HG03280 (cell line): ENCODE measurements around the gene ZAR1L.

Experiments used
- ATAC-seq: cut with Tn5 transposase; IDR thresholded peaks from one replicate; pipeline ENCODE4 v1.9.1; 2021; ENCODE audit warnings: mild to moderate bottlenecking, moderate library complexity; ENCODE audit not compliant: unreplicated experiment

Gene ZAR1L

DNA sequence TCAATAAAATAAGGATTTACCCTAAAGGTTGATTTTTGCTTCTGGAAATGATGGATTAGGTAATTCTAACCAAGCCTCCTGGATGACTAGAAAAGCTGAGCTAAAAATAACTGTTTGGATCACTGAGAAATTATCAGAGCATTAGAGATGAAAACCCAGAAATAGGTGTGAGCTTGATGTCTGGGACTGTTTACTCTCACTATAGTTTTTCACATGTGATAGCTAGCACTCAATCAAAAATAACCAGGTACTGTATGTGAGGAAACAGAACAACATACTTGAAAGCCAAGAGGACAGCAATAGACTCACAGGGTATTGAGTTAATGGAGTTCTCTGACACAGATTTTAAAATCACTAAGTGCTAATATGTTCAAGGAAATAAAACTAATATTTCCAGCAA lies 9.5 kb downstream of the ZAR1L start:
- no peak for ATAC-seq

DNA sequence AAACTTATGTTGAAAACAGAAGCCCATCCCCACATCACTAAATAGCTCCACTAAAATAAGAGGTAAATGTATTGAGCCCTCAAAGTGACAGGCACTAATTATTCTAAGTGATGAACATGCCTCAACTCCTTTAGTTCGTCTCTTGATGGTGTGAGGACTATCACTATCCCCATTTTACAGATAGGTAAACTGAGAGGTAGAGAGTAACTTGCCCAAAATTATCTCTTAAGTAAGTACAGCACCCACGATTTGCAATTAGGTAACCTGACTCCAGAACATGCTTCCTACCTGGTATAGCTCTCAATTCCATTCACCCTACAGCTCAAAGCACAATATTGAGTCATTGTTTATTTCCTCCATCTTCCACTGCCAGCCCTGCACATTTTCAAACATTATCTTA lies 12.7 kb downstream of the ZAR1L start:
- no peak for ATAC-seq

DNA sequence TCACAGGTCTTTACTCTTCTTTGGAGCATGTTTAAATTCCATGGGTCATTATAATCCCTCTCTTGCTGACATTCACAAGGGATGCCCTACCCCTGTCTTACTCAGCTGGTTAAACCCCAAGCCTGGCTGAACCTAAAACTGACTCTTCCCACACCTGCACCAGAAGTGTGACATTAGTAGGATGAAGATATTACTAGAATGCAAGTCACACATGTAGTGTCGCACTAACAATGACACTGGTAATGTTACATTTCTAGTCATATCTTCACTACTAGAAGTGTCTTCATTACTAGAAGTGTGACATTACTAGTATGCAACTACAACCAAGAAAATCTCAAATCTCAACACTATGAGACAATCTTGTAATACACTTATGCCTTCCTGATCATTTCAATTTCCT lies 14.2 kb downstream of the ZAR1L start:
- no peak for ATAC-seq

DNA sequence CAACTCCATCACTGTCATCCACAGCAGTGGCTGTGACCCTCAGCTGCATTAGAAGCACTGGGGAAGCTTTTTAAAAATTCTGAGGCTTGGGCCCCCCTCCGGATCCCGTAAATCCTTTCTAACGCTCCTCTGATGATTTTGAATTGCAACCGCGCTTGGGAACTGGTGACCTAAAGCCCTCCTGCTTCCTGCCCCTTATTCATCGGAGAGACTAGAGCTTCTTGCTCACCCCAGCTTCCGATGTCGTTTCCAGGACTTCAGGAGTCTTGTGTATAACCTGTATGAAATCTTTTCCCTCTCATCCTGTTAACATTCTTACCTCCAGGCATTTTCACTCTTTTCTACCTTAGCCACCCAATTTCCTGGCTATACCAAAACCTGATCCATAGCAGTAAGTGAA lies 14.8 kb downstream of the ZAR1L start:
- ATAC-seq = no peak

DNA sequence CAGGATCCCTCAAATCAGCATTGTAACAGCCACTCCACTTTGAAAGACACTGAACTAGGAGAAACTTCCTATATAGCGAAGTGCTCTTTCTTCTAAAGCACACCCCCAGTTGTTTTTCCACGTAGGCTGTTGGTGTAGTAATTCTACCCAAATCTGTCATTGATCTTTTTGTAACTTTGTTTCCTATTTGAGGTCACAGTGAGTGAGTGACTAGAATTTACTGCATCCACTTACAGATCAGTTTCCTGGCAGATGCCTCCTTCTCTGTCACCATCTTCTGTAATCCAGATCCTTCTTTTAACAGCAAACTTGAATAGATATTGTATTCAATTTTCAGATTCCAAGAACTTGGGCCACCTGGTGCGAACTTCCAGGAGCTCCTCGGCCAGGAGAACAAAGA lies 15.3 kb downstream of the ZAR1L start:
- no peak for ATAC-seq

DNA sequence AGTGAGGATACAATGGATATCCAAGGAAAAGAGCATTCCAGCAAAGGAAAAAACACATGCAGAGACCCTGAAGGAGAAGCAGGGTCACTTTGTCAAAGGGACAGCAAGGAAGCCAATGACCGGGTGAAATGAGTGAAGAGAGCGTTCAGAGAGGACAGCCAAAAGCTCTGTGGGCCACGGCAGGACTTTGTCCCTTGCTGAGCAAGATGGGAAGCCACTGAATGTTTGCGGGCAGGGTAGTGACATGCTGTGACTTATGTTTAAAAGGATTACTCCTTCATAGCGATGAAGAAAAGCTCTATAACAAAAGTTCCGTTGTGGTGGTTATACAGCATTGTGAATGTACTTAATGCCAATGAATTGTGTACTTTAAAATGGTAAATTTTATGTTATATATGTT lies 16.5 kb downstream of the ZAR1L start:
- ATAC-seq = no peak

DNA sequence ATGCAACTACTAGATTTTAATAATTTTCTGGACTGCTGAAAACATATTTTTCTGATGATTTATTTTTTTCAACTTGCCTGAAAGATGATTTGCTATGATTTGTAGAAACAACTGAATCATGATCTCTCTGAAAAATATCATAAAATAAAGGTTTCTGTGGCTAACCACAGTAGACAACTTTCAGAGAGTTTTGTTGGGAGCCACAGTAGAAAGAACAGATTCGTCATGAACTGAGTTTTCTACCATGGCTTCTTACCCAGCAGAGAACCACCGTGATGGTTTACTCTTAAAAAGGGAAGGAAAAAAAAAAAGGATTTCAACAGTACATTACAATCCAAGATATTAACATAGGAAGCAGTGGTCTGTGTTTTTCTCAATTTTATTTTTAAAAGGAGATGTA lies 18.0 kb downstream of the ZAR1L start:
- no peak for ATAC-seq

DNA sequence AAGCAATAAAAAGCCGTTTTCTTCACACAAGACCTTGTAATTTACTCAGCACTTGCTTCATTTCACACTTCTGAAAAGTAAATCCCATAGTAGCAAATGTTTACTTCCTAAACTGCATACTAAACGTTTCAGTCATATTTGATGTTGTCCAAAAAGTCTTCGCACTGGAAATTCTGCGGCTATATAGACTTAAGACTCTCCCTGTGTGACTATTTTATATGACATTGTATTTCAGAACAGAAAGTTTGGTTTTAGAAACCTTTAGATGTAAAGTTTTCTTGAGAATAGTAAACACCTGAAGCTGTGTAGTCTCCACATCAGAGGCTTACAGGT lies 29.6 kb downstream of the ZAR1L start:
- no peak for ATAC-seq

DNA sequence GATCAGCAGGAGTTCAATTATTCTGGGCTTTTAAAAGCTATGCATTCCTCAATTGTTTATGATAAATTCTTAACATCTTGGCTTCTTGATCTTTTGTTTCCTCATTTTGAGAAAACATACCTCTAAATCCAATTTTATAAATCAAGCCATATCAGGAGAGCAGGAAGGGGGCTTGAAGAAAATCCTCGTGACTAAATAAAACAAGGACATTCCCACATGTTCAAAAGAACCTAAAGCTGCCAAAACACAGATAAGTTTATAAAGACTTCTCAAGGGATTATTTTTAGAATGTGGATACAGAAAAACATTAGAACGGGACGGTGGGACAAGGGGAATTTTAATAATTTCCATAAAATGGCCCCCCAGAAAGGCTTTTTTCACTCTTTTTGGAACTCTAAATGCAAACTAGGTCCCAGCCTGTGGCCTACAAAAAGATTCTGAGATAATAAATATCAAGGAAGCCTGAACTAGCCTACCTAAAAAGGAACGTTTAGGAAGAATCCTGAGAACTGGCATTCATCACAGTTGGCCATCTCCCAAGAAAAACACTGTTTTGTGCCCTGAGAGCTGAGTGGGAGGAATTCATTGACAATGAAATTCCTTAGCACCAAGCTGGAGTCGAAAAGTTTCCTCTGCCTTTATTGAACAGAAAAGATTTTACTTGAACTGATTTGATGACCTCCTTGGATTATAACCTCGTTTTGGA lies 30.1 kb downstream of the ZAR1L start:
- no peak for ATAC-seq

DNA sequence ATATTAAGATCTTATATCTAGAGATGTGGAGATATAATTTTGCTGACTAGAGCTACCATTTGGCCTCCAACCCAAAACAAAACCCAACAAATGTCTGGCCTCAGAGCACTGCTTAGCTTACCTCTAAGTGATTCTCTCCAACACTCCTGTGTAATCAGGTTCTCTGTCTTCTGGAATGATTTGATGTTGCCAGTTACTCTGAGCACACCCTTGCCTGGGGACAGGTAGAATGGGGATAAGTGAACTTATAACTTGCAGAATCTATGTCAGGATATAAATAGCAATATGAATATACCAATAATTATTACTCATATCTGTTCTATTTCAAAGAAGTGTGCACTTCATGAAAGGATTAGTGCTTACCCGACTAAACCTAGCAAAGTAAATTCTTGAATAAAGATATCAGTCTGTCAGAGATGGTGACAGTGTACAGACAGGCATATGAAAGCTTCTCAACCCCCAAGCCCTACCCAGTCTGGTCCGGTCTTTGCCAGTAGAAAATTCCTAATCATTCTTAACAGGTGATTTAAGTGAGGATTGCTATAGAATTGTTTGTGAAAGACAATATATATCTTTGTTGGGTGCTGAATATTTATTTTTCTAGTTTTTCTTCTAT lies 33.0 kb downstream of the ZAR1L start:
- ATAC-seq = no peak

DNA sequence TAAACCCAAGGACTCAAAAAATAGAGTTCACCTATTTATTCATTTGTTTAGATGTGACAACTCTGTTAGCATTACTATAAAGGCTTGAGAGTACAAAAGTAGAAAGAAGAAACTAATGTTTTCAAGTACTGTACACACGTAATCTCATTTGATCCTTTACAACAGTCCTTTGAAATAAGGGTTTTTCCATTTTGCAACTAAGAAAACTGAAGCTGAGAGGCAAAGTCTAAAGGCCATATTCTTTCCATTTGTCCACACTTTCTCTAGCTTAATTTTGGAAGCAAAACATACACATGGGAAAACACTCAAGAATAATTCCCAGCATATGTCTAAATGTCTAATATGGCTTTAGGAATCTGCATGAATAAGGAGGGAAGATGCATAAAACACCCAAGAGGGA lies 34.1 kb downstream of the ZAR1L start:
- no peak for ATAC-seq

DNA sequence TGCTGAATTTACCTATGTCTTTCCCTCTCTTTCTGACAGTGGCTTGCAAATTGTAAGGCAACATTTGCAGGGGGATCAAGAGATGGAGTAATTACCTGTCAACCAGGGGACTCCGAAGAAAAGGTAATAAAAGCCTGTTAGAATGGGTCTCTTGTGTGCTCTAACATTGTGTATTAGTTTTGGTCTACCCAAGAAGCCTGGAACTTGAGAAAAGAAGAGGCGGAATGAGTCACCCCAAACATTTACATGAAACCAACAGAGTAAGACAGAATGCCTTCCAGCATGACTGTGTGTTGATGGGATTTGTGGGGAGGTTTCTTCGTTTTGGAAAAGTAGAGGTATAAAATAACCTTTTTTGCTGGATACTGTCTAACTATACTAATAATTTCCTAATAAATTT lies 36.7 kb downstream of the ZAR1L start:
- no peak for ATAC-seq

DNA sequence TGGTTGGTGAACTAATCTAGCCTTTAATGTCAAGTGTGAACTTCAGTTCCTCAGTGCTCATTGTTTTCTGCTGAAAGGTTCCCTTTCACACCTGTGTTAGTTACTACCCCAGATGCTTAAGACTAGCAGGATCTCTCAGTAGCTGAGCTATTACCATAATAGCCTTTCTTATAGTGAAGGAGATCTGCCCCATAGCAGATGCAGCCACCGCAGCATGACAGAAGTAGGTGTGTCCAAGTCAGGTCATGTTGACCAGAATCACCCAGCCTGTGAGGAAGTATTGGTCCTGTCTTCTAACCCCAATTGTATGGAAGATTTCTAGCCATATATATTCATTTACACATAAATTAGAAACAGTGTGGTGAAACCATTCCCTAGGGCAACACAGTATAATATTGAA lies 37.3 kb downstream of the ZAR1L start:
- ATAC-seq = no peak

DNA sequence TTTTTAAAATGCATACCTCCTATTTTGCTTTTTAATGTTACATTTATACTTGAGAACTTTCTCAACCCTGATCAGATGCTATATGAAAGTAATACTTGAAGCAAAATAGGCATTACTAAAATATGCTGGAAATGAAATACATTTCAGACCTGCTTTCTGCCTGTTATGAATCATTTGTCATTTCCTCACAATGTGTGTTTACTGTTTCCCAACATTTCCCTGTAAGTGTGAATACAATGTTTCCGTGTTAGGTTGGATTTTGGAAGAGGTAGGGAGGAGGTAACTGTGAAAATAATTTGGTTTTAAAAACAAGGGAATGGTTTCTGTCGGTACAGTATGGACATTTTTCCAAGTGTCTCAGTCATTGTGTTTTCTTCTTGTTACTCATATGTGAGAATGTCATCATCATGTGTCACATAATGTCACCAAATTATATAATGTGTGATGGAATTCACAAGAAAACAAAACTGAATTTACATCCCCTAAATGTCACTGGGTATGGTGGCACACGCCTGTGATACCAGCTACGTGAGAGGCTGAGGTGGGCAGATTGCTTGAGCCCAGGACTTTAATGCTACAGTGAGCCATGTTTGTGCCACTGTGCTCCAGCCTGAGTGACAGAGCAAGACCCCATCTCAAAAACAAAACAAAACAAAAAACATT lies 43.0 kb downstream of the ZAR1L start:
- no peak for ATAC-seq

DNA sequence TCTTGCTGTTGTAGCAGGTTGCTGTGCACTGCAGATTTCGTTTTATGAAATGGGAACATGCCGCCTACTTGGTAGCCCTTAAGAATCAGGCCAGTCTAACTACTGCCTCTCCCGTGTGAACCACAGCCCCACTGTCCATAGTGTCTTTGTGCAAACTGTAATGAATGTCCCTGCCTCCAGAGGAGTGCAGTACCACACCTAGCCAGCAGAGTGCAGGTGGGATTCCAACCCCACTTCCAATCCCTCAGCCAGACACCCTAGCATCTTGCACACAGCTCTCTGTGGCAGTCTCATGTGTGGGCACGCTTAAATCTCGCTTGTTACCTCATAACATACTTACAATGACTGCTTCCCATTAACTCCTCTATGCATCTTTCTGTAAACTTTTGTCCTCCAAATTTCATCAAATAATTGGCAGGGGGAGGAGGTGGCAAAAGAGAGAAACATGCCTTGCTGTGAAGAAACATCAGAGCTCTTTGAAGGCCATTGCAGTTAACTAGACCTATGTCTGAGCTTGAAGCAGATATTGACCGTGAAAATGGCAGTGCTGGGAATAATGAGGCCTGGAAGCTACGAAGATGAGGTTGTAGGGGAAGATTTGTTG lies 47.2 kb downstream of the ZAR1L start:
- peak; percentile 88 for ATAC-seq

DNA sequence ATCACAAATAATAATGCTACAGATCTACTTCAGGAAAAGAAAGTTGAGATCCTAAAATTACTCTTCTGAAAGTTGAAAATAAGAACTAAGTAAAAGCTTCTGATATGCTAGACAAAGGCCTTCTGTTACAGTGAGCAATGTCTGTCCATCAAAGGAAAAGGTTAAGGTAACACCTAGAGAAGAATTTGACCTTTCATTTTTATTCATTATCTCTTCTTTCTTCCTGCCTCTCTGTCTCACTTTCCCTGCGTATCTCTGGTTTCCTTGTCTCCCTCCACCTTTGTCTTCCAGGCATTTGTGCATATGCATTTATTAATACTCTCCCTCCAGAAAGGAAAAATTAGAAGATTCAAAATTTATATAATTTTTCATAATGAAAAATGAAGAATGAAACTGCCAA lies 49.0 kb downstream of the ZAR1L start:
- ATAC-seq = no peak

DNA sequence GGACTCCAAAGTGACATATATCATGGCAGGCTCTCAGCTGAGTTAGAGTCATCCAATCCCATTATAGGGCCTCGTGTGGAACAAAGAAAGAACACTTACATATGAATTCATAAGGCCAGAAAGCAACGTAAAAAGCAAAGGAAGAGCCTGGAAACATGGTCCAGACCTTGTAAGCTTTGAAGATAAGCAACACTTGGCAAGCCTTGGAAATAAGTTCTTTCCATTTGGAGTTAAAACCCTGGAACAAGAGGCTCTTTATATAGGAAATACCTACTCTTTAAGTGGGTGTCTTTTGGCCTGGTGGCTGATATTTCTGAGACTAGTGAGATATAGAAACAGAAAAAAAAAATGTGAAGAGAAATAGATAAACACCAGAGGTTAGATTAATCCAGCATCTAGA lies 49.4 kb downstream of the ZAR1L start:
- no peak for ATAC-seq

DNA sequence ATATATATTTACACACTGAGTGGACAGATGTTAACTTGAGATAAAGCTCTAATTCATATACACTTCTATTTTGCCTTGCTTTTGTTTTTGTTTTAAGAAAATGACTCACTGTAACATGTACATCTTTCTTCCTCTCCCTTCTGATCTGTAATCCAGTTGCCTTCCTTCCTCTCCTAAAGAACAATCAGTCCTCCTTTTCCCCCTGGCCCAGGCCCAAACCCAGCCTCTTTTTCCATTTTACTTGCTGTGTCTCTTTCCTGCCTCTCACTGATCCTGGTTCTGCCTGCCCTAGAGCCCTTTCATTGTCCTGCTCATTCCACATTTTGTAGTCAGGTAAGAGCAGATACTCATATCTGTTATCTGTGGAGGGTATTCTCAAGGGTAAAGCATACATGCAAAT lies 50.8 kb downstream of the ZAR1L start:
- no peak for ATAC-seq

DNA sequence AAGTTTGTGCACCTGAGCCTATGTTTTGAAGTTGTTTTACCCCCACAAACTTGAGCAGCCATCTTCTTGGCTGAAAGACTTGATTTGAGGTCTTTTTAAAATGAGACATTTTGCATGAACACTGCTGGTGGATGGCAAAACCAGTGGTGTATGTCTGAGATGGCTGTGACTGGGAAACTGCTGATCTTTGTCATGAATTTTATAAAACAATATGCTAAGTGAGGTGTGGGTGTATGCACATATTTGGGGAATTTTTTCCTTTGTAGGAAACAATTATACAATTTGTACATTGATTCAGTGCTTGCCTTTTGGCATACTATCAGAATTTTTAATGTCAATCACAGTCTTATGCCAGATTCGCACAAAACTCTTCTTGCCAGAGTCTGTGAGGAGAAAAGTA lies 52.5 kb downstream of the ZAR1L start:
- no peak for ATAC-seq

DNA sequence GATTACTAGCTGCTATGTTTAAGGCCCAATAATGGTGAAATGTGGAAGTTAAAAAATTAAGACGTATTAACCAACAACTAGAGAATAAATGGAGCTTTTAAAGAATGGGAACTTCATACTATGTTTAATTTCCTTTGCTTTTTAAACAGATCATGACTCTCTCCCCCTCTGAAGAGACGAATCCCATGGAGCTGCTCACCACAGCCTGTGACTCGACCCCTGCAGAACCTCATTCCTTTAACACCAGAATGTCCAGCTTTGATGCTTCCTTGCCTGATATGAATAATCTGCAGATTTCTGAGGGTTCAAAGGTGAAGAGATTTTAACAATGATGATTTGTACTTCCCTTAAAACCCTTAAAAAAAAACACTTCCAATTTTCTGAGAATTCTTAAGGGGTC lies 53.0 kb downstream of the ZAR1L start:
- no peak for ATAC-seq

DNA sequence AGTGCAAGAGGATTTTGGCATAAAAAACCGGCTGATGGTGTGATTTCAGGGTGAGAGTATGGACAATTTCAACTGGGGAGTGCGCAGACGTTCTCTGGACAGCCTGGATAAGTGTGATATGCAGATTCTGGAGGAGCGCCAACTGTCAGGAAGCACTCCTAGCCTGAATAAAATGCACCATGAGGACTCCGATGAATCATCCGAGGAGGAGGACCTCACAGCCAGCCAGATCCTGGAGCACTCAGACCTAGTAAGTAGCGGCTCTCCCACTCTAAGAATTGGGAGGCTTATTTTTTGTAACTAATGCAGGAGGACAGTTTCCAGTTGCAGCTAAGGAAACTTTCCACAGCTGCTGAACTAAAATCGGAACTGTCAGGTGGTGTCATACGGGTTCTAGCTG lies 53.6 kb downstream of the ZAR1L start:
- no peak for ATAC-seq

DNA sequence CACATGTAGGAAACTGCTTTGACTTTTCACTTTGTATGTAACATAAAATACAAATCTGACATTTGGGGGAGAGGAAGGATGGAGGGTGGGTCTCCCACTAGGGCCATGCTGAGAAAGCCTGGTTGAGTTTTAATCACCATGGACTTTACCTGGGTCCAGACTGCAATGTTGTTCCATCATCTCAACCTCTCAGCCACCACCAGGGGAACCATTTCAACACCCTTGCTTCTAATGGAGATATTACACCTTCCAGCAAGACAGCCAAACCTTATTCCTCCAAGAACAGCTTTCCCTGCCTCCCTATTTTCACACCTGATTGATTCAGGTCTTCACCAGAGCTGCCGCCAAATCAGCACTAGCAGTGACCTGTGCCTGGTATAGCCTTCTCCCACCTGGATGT lies 56.0 kb downstream of the ZAR1L start:
- no peak for ATAC-seq
